Measurements from ENCODE around the gene PLAAT4.
"Not testable (repeated sequence)": the region's sequence is repeated elsewhere in the genome, so short reads cannot be mapped to it uniquely, and the experiment has no call there.

The PLAAT4 gene

GRCh38 chr11:63511048-63511748, 25.4 kb upstream of the PLAAT4 start:
- no peak for DNase-seq (ENCODE audit: low read depth)

- DNase-seq (ENCODE audit: low read depth) = no peak
Measured at GRCh38 chr11:63512816-63513215, 23.8 kb upstream of the PLAAT4 start.

DNA sequence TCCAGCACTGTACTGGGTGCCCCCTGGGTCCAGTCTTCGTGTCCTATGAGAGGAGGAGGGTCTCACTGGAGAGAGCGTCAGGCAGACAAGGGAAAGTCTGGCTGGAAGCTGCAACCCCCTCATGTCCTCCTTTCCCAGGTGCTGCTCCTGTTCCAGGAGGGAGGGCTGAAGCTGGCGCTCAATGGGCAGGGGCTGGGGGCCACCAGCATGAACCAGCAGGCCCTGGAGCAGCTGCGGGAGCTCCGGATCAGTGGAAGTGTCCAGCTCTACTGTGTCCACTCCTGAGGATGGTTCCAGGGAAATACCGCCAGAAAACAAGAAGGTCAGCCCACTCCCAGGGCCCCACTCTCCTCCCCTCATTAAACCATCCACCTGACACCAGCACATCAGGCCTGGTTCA, 20.5 kb upstream of the PLAAT4 start:
- no peak for DNase-seq (ENCODE audit: low read depth)

GRCh38 chr11:63517156-63517555, 19.5 kb upstream of the PLAAT4 start:
- no peak for DNase-seq (ENCODE audit: low read depth)

DNA sequence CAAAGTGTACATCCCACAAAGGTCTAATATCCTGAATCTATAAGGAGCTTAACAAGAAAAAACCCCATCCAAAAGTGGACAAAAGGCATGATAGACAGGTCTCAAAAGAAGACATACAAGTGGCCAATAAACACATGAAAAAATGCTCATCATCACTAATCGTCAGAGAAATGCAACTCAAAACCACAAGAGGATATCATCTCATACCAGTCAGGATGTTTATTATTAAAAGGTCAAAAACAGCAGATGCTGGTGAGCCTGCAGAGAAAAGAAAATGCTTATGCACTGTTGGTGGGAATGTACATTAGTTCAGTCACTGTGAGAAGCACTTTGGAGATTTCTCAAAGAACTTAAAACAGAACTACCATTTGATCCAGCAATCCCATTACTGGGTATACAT, 18.1 kb upstream of the PLAAT4 start:
- DNase-seq (ENCODE audit: low read depth) = peak; percentile 77

GRCh38 chr11:63520606-63521170, 15.9 kb upstream of the PLAAT4 start:
- DNase-seq (ENCODE audit: low read depth) = peak; percentile 25

- peak; percentile 38 for DNase-seq (ENCODE audit: low read depth)
Measured at GRCh38 chr11:63521896-63522295, 14.7 kb upstream of the PLAAT4 start.

GRCh38 chr11:63523151-63523550, 13.5 kb upstream of the PLAAT4 start:
- no peak for DNase-seq (ENCODE audit: low read depth)

GRCh38 chr11:63527667-63528066, 8.9 kb upstream of the PLAAT4 start:
- DNase-seq (ENCODE audit: low read depth) = no peak

GRCh38 chr11:63528156-63528555, 8.5 kb upstream of the PLAAT4 start:
- not testable (repeated sequence) for DNase-seq (ENCODE audit: low read depth)

DNA sequence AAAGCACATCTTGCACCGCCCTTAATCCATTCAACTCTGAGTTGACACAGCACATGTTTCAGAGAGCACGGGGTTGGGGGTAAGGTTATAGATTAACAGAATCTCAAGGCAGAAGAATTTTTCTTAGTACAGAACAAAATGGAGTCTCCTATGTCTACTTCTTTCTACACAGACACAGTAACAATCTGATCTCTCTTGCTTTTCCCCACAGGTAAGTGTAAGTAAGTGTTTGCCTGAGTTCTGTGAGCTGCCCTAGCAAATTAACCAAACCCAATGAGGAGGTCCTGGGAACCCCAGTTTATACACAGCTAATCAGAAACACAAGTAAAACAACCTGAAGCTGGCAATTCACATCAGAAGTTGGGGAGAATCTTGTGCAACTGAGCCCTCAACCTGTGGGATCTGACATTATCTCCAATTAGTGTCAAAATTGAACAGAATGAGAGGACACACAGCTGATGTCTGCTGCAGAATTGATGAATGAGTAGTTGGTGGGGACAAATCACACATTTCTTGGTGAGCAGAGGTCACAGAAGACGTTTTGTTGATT, 7.8 kb upstream of the PLAAT4 start:
- not testable (repeated sequence) for DNase-seq (ENCODE audit: low read depth)

- not testable (repeated sequence) for DNase-seq (ENCODE audit: low read depth)
Measured at GRCh38 chr11:63529373-63529772, 7.2 kb upstream of the PLAAT4 start.

GRCh38 chr11:63530021-63530420, 6.6 kb upstream of the PLAAT4 start:
- DNase-seq (ENCODE audit: low read depth) = no peak

DNA sequence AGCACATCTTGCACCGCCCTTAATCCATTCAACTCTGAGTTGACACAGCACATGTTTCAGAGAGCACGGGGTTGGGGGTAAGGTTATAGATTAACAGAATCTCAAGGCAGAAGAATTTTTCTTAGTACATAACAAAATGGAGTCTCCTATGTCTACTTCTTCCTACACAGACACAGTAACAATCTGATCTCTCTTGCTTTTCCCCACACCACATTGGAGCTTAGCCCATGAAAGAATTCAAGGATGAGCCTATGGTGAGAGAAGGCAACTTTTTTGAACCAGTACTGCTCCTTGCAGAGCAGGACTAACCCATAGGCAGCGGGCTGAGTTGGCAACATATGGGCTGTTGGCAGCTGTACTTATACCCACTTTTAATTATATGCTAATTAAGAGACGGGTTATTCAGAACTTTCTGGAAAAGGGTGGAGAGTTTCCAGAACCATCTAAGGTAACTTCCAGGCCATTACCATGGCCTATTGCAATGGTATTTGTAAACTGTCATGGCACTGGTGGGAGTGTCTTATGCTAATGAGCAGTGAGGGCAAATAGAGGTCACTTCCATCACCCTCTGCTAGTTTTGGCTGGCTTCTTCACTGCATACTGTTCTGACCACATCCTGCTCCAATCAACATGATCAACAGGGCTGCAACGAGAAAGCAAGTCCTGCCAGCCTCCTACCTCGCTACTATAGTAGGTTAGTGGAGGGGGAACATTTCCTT, 5.4 kb upstream of the PLAAT4 start:
- DNase-seq (ENCODE audit: low read depth) = peak; percentile 83

- DNase-seq (ENCODE audit: low read depth) = no peak
Measured at GRCh38 chr11:63532117-63532516, 4.5 kb upstream of the PLAAT4 start.

DNA sequence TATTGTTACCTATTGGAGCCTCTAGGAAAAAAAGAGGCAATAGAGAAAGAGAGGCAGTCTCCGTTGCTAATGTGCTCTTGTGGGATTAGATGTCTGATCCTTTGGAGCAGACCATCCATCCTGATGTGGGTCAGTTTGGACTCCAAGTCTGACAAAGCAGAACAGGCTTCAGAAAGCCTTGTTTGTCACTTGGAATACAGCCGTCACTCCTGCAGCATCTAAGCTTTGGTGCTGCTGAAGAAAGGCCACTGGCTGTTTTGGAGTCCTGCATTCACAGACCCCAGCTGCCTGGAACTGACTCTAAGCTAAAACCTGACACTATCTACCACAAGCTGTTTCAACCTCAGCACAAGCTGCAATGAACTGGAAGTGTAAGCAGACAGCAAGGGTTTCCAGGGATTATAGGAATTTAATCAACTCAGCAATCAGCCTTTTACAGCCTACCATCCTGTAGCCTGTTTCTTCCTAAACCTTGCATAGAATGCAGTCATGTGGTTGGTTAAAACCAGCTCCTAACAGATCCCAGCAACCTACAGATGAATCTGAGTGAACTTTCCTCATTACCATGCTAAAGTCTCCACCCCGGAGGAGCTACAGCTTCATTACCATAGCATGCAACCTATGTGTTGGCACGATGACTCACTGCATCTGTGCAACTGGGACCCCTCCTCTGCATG, 3.7 kb upstream of the PLAAT4 start:
- peak; percentile 16 for DNase-seq (ENCODE audit: low read depth)

DNA sequence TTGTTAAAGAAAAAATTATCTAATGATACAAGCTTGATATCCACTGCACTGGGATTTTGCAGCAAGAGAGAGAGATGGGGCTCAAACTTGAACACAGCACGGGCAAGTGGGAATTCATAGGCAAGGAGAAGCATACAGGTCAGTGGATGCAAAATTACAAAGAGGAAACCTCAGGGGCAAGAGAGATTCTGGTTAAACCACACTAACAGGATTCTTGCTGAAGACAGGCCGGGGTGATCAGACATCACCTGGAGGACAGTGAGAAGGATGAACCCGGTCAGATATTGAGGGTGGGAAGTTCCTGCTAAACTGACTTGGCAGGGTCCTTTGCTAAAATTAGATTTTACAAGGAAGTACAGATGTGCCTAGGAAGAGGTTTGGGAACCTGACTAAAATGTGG, 2.5 kb upstream of the PLAAT4 start:
- no peak for DNase-seq (ENCODE audit: low read depth)

- no peak for DNase-seq (ENCODE audit: low read depth)
Measured at GRCh38 chr11:63534895-63535461, 1.6 kb upstream of the PLAAT4 start.

- DNase-seq (ENCODE audit: low read depth) = no peak
Measured at GRCh38 chr11:63535734-63536133, 874 bp upstream of the PLAAT4 start.

GRCh38 chr11:63537293-63538101, 889 bp downstream of the PLAAT4 start:
- peak; percentile 48 for DNase-seq (ENCODE audit: low read depth)

DNA sequence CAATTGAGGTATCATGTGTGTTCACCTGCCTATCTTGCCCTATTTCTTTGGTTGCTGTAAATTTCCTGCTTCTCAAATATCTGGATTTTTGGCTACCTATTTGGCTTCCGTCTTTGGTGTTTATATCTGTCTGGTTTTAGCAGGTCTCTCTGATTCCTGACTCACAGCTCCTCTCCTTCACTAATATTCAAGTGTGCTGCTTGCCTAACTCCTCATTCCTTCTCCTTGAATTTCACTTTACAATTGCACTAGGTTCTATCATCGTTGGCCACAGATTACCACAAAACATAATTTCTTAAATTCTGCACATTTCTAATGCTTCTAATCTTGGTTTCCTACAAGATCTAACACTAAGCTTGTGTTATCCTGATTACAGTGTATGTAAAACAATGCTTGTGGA, 5.9 kb downstream of the PLAAT4 start:
- DNase-seq (ENCODE audit: low read depth) = not testable (repeated sequence)
